SK-N-SH treated with all-trans-retinoic acid at 6 μM for 48 hours (cell line): ENCODE data around the gene PTPRD.

Experiments used
- ATAC-seq: fragments of 200-7000 bp; cut with Tn5 transposase; 3 replicates; pipeline ENCODE4 v1.9.1; 2020; ENCODE audit warnings: mild to moderate bottlenecking, moderate library complexity
- ARNTL ChIP-seq: fragments of 450-650 bp; formaldehyde crosslinking; IDR thresholded peaks from 2 replicates; pipeline ENCODE4 v1.5.0; 2020; ENCODE audit warnings: low read depth, mild to moderate bottlenecking, moderate library complexity, borderline replicate concordance
- BACH2 ChIP-seq: fragments of 250-450 bp; sonication (Bioruptor Pico); IDR thresholded peaks from 2 replicates; pipeline ENCODE4 v1.9.0; 2021; ENCODE audit warnings: mild to moderate bottlenecking, borderline replicate concordance
- CSDC2 ChIP-seq: fragments of 250-450 bp; sonication (Bioruptor Pico); IDR thresholded peaks from 2 replicates; pipeline ENCODE4 v1.5.0; 2020; ENCODE audit warnings: mild to moderate bottlenecking, moderate library complexity
- ESRRG ChIP-seq: fragments of 250-450 bp; sonication (Bioruptor Pico); IDR thresholded peaks from 2 replicates; pipeline ENCODE4 v1.6.1; 2021; ENCODE audit warnings: mild to moderate bottlenecking
- GLIS3 ChIP-seq: fragments of 250-450 bp; sonication (Bioruptor Pico); IDR thresholded peaks from 2 replicates; pipeline ENCODE4 v1.5.0; 2020; ENCODE audit warnings: mild to moderate bottlenecking, moderate library complexity
- ISL1 ChIP-seq: fragments of 250-450 bp; sonication (Bioruptor Pico); IDR thresholded peaks from 2 replicates; pipeline ENCODE4 v2.1.2; 2022; ENCODE audit warnings: mild to moderate bottlenecking, moderate library complexity
- OSR1 ChIP-seq: fragments of 250-450 bp; sonication (Bioruptor Pico); IDR thresholded peaks from 2 replicates; pipeline ENCODE4 v1.8.0; 2022; ENCODE audit warnings: moderate library complexity, mild to moderate bottlenecking, inconsistent platforms
- RARB ChIP-seq: fragments of 250-450 bp; sonication (Bioruptor Pico); IDR thresholded peaks from 2 replicates; pipeline ENCODE4 v1.8.0; 2021; ENCODE audit warnings: mild to moderate bottlenecking, moderate library complexity
- SNAI2 ChIP-seq: fragments of 250-450 bp; sonication (Bioruptor Pico); IDR thresholded peaks from 2 replicates; pipeline ENCODE4 v1.5.0; 2020; ENCODE audit warnings: mild to moderate bottlenecking, moderate library complexity
- TCF4 ChIP-seq: fragments of 250-450 bp; sonication (Bioruptor Pico); IDR thresholded peaks from 2 replicates; pipeline ENCODE4 v1.8.0; 2021; ENCODE audit warnings: mild to moderate bottlenecking, moderate library complexity, borderline replicate concordance
- TOX ChIP-seq: fragments of 250-450 bp; sonication (Bioruptor Pico); IDR thresholded peaks from 2 replicates; pipeline ENCODE4 v1.8.0; 2021; ENCODE audit warnings: mild to moderate bottlenecking, moderate library complexity, borderline replicate concordance
- ZC3H10 ChIP-seq: fragments of 250-450 bp; sonication (Bioruptor Pico); IDR thresholded peaks from 2 replicates; pipeline ENCODE4 v1.5.1; 2021; ENCODE audit warnings: mild to moderate bottlenecking, moderate library complexity
- ZFP3 ChIP-seq: fragments of 250-450 bp; sonication (Bioruptor Pico); IDR thresholded peaks from 2 replicates; pipeline ENCODE4 v1.5.0; 2020; ENCODE audit warnings: mild to moderate bottlenecking, moderate library complexity
- ZFP30 ChIP-seq: fragments of 450-650 bp; formaldehyde crosslinking; IDR thresholded peaks from 2 replicates; pipeline ENCODE4 v1.5.0; 2022; ENCODE audit warnings: mild to moderate bottlenecking, moderate library complexity
- ZNF565 ChIP-seq: fragments of 450-650 bp; formaldehyde crosslinking; conservative IDR thresholded peaks from 2 replicates; pipeline ENCODE4 v1.5.0; 2020; ENCODE audit warnings: low read depth, mild to moderate bottlenecking, moderate library complexity
- ZNF8 ChIP-seq: fragments of 450-650 bp; formaldehyde crosslinking; IDR thresholded peaks from 2 replicates; pipeline ENCODE4 v1.5.0; 2020; ENCODE audit warnings: mild to moderate bottlenecking, moderate library complexity
- TF ChIP-seq, protein P1 (sequence below): fragments of 250-450 bp; sonication (Bioruptor Pico); IDR thresholded peaks from 2 replicates; pipeline ENCODE4 v1.5.1; 2020; ENCODE audit warnings: low read depth, mild to moderate bottlenecking, moderate library complexity
- TF ChIP-seq, protein P2 (sequence below): fragments of 250-450 bp; sonication (Bioruptor Pico); IDR thresholded peaks from 2 replicates; pipeline ENCODE4 v1.5.1; 2021; ENCODE audit warnings: mild to moderate bottlenecking, moderate library complexity
- TF ChIP-seq, protein P3 (sequence below): fragments of 250-450 bp; sonication (Bioruptor Pico); IDR thresholded peaks from 2 replicates; pipeline ENCODE4 v1.8.0; 2021; ENCODE audit warnings: low read depth, mild to moderate bottlenecking, moderate library complexity, borderline replicate concordance
- TF ChIP-seq, protein P4 (sequence below): fragments of 250-450 bp; sonication (Bioruptor Pico); IDR thresholded peaks from 2 replicates; pipeline ENCODE4 v1.5.0; 2020; ENCODE audit warnings: mild to moderate bottlenecking, moderate library complexity

Gene PTPRD

DNA sequence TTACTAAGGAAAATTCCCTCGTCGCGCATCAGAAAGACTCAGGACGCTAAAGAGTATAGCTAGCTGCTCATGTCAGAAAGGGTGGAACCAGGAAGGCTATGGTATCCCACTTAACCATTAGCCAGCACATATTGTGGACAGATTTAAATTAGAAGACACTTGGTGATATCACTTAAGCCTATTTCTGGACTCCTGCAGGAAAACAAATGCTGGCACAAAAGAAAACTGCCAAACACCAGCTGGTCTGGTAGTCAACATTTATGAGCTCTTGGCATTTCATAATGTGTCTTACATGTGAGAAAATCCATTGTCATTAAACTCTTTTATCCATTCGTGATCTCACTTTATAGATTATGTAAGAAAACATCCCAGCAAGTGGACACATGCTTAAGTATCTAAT lies 377.4 kb downstream of the PTPRD start (continued):
- TF ChIP-seq ZFP30 (CRISPR knock-in tag) (no peak), ESRRG (CRISPR knock-in tag) (no peak), CSDC2 (no peak)

DNA sequence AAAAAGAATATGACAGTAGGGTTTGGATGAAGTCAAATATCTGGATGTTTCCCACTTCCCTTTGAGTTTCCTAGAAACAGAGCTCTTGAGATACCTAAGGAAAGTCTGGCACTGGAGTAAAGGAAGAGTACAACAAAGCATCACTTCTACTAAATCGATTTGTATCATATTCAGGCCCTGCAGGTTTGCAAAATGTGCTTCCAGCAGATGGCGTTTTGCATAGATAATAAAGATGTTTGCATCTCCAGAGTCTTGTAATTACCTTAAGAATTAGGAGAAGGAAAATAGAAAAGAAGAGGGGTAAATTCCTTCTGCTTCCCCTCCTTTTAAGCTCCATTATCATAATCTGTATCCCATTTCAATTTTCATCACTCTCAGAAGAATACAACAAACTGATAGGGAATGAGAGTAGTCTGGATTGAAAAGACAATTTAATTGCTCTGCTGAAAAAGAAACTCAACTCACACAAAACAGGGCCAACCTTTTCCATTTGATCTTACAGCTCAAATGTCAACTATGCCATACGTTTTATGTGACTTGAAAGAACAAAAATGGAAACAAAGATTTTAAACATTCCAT lies 380.4 kb downstream of the PTPRD start:
- TF ChIP-seq ZC3H10 (CRISPR knock-in tag) (no peak), OSR1 (CRISPR knock-in tag) (no peak), TOX (CRISPR knock-in tag) (no peak), ZNF8 (CRISPR knock-in tag) (no peak), ZFP3 (no peak), CSDC2 (no peak), RARB (CRISPR knock-in tag) (no peak)
- TF ChIP-seq, all 23 proteins: peak for 0
- no peak for ATAC-seq

DNA sequence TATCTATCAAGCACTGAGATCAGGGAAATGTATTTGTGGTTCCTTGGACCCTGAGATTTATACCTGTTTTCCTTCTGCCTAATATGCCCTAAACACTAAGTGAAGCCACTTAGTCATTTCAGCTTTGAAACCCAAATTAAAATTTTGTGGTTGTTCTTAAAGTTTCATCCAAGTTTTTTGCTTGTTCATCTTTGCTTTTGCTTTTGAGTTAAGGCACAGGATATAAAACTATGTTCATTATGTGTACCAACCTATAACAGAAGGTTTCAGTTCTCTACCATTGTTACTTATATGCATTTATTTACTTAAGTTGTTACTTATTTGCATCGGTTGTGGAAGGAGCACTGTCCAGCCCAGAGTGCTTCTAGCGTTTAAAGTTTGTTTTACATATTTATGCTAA lies 382.3 kb downstream of the PTPRD start:
- TF ChIP-seq GLIS3, result no peak
- no peak for TF ChIP-seq CSDC2
- no peak for TF ChIP-seq BACH2 (CRISPR knock-in tag)
- TF ChIP-seq ZFP30 (CRISPR knock-in tag), result no peak
- TF ChIP-seq, protein P1, sequence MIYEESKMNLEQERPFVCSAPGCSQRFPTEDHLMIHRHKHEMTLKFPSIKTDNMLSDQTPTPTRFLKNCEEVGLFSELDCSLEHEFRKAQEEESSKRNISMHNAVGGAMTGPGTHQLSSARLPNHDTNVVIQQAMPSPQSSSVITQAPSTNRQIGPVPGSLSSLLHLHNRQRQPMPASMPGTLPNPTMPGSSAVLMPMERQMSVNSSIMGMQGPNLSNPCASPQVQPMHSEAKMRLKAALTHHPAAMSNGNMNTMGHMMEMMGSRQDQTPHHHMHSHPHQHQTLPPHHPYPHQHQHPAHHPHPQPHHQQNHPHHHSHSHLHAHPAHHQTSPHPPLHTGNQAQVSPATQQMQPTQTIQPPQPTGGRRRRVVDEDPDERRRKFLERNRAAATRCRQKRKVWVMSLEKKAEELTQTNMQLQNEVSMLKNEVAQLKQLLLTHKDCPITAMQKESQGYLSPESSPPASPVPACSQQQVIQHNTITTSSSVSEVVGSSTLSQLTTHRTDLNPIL (CRISPR knock-in tag), result no peak
- no peak for TF ChIP-seq ARNTL (CRISPR knock-in tag)
- no peak for TF ChIP-seq ZC3H10 (CRISPR knock-in tag)
- no peak for TF ChIP-seq SNAI2 (CRISPR knock-in tag)
- TF ChIP-seq TCF4 (CRISPR knock-in tag), result no peak
- TF ChIP-seq, protein P2, sequence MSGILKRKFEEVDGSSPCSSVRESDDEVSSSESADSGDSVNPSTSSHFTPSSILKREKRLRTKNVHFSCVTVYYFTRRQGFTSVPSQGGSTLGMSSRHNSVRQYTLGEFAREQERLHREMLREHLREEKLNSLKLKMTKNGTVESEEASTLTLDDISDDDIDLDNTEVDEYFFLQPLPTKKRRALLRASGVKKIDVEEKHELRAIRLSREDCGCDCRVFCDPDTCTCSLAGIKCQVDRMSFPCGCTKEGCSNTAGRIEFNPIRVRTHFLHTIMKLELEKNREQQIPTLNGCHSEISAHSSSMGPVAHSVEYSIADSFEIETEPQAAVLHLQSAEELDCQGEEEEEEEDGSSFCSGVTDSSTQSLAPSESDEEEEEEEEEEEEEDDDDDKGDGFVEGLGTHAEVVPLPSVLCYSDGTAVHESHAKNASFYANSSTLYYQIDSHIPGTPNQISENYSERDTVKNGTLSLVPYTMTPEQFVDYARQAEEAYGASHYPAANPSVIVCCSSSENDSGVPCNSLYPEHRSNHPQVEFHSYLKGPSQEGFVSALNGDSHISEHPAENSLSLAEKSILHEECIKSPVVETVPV, result no peak
- TF ChIP-seq ESRRG (CRISPR knock-in tag), result no peak
- no peak for TF ChIP-seq OSR1 (CRISPR knock-in tag)
- no peak for TF ChIP-seq RARB (CRISPR knock-in tag)
- TF ChIP-seq, protein P3, sequence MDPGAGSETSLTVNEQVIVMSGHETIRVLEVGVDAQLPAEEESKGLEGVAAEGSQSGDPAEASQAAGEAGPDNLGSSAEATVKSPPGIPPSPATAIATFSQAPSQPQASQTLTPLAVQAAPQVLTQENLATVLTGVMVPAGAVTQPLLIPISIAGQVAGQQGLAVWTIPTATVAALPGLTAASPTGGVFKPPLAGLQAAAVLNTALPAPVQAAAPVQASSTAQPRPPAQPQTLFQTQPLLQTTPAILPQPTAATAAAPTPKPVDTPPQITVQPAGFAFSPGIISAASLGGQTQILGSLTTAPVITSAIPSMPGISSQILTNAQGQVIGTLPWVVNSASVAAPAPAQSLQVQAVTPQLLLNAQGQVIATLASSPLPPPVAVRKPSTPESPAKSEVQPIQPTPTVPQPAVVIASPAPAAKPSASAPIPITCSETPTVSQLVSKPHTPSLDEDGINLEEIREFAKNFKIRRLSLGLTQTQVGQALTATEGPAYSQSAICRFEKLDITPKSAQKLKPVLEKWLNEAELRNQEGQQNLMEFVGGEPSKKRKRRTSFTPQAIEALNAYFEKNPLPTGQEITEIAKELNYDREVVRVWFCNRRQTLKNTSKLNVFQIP, result no peak
- TF ChIP-seq, protein P4, sequence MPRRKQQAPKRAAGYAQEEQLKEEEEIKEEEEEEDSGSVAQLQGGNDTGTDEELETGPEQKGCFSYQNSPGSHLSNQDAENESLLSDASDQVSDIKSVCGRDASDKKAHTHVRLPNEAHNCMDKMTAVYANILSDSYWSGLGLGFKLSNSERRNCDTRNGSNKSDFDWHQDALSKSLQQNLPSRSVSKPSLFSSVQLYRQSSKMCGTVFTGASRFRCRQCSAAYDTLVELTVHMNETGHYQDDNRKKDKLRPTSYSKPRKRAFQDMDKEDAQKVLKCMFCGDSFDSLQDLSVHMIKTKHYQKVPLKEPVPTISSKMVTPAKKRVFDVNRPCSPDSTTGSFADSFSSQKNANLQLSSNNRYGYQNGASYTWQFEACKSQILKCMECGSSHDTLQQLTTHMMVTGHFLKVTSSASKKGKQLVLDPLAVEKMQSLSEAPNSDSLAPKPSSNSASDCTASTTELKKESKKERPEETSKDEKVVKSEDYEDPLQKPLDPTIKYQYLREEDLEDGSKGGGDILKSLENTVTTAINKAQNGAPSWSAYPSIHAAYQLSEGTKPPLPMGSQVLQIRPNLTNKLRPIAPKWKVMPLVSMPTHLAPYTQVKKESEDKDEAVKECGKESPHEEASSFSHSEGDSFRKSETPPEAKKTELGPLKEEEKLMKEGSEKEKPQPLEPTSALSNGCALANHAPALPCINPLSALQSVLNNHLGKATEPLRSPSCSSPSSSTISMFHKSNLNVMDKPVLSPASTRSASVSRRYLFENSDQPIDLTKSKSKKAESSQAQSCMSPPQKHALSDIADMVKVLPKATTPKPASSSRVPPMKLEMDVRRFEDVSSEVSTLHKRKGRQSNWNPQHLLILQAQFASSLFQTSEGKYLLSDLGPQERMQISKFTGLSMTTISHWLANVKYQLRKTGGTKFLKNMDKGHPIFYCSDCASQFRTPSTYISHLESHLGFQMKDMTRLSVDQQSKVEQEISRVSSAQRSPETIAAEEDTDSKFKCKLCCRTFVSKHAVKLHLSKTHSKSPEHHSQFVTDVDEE (CRISPR knock-in tag), result no peak
- ATAC-seq, result no peak

DNA sequence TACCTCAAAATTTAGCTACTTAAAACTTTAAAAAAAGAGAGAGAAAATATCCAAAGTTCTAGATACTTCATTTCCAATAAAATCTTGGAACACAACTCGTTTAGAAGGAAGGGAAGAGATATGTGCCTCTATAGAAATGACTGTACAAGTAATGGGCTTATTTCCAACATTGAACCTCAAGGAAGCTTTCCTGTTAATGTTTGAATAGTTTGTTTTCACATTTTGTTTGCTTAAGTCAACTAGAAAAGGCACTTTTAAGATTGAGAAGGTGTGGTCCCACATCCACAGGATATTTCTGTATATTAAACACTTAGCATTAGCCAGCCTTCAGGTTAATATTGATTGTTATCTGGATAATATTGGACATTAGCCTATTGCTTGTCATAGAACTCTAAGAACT lies 384.7 kb downstream of the PTPRD start:
- no peak for ATAC-seq
- TF ChIP-seq ZNF565 (CRISPR knock-in tag) (no peak), ZC3H10 (CRISPR knock-in tag) (no peak), ESRRG (CRISPR knock-in tag) (no peak), TOX (CRISPR knock-in tag) (no peak), ARNTL (CRISPR knock-in tag) (no peak), SNAI2 (CRISPR knock-in tag) (no peak), ISL1 (no peak), GLIS3 (no peak), ZNF8 (CRISPR knock-in tag) (no peak), ZFP3 (no peak)
- TF ChIP-seq, protein P4 (CRISPR knock-in tag), result no peak
- TF ChIP-seq, protein P3, result no peak
- TF ChIP-seq, protein P1 (CRISPR knock-in tag), result no peak
- TF ChIP-seq, protein P2, result no peak
